Mesenchymal stem cell (in vitro differentiated cells and primary cell): ENCODE results near the gene SUSD2.
A peak's percentile ranks its signal among the peaks of the same experiment; 100 is the strongest.

ENCODE experiments used
- DNase-seq: peaks from one replicate; pipeline ENCODE4 v3.0.0-alpha.2; 2013
- H2AFZ ChIP-seq: one replicate; pipeline ENCODE4 v1.6.1; 2013; ENCODE audit warnings: low read depth, mild to moderate bottlenecking, control low read depth, inconsistent platforms, low read length, moderate library complexity
- H2AK5ac ChIP-seq: 2 replicates; pipeline ENCODE4 v1.6.1; 2013; ENCODE audit warnings: low read length, moderate library complexity, mild to moderate bottlenecking, inconsistent platforms; ENCODE audit not compliant: severe bottlenecking
- H2BK120ac ChIP-seq: one replicate; pipeline ENCODE4 v1.6.1; 2013; ENCODE audit warnings: low read depth, mild to moderate bottlenecking, inconsistent platforms, low read length, moderate library complexity
- H2BK12ac ChIP-seq, 2 experiments: one replicate each; pipeline ENCODE4 v1.6.1; 2013; ENCODE audit warnings: inconsistent platforms in 2 of 2, low read length in 2 of 2, mild to moderate bottlenecking in 2 of 2, moderate library complexity in 2 of 2, control low read depth in 1 of 2
- H2BK15ac ChIP-seq: one replicate; pipeline ENCODE4 v1.6.1; 2013; ENCODE audit warnings: mild to moderate bottlenecking, low read depth, inconsistent platforms; ENCODE audit not compliant: poor library complexity, severe bottlenecking
- H2BK5ac ChIP-seq: 2 replicates; pipeline ENCODE4 v1.6.1; 2013; ENCODE audit warnings: low read depth, mild to moderate bottlenecking, low read length, control low read depth, inconsistent platforms; ENCODE audit not compliant: poor library complexity, severe bottlenecking
- H3K14ac ChIP-seq, 2 experiments: one replicate each; pipeline ENCODE4 v1.6.1; 2013; ENCODE audit warnings: inconsistent platforms in 2 of 2, low read length in 2 of 2, control low read depth in 1 of 2, mild to moderate bottlenecking in 1 of 2, moderate library complexity in 1 of 2
- H3K18ac ChIP-seq, 2 experiments: one replicate each; pipeline ENCODE4 v1.6.1; 2013; ENCODE audit warnings: inconsistent platforms in 2 of 2, low read length in 2 of 2, control low read depth in 1 of 2, low read depth in 1 of 2, mild to moderate bottlenecking in 1 of 2
- H3K23ac ChIP-seq, 2 experiments: one replicate each; pipeline ENCODE4 v1.6.1; 2013; ENCODE audit warnings: inconsistent platforms in 2 of 2, low read length in 2 of 2, mild to moderate bottlenecking in 2 of 2, moderate library complexity in 2 of 2, control low read depth in 1 of 2
- H3K27ac ChIP-seq: 2 replicates; pipeline ENCODE4 v1.5.1; 2013; ENCODE audit warnings: mild to moderate bottlenecking, moderate library complexity, low read length, control low read depth, inconsistent platforms; ENCODE audit not compliant: poor library complexity, severe bottlenecking
- H3K27me3 ChIP-seq, 2 experiments: 2 replicates each; pipeline versions ENCODE4 v1.6.1 to v1.7.0; 2013; ENCODE audit warnings: low read length in 2 of 2, mild to moderate bottlenecking in 2 of 2, moderate library complexity in 2 of 2, control low read depth in 1 of 2, inconsistent platforms in 1 of 2; ENCODE audit not compliant: control insufficient read depth in 1 of 2, insufficient read depth in 1 of 2
- H3K36me3 ChIP-seq, 2 experiments: 2 replicates each; pipeline versions ENCODE4 v1.6.1 to v1.7.0; 2013; ENCODE audit warnings: low read length in 2 of 2, control low read depth in 1 of 2, inconsistent platforms in 1 of 2, low read depth in 1 of 2, mild to moderate bottlenecking in 1 of 2; ENCODE audit not compliant: insufficient read depth in 2 of 2, control insufficient read depth in 1 of 2
- H3K4ac ChIP-seq, 2 experiments: one replicate each; pipeline ENCODE4 v1.6.1; 2013; ENCODE audit warnings: inconsistent platforms in 2 of 2, low read length in 2 of 2, mild to moderate bottlenecking in 2 of 2, moderate library complexity in 2 of 2, control low read depth in 1 of 2, low read depth in 1 of 2
- H3K4me1 ChIP-seq: 2 replicates; pipeline ENCODE4 v1.6.1; 2013; ENCODE audit warnings: low read depth, low read length, control low read depth; ENCODE audit not compliant: control insufficient read depth, insufficient read depth
- H3K4me2 ChIP-seq: 2 replicates; pipeline ENCODE4 v1.6.1; 2013; ENCODE audit warnings: low read length, mild to moderate bottlenecking, inconsistent platforms; ENCODE audit not compliant: poor library complexity, severe bottlenecking
- H3K4me3 ChIP-seq, 2 experiments: 2 replicates each; pipeline versions ENCODE4 v1.5.1 to v1.7.0; 2013; ENCODE audit warnings: low read length in 2 of 2, mild to moderate bottlenecking in 2 of 2, control low read depth in 1 of 2, low read depth in 1 of 2; ENCODE audit not compliant: insufficient read depth in 1 of 2
- H3K79me1 ChIP-seq: replicated peaks from 2 replicates; pipeline ENCODE4 v1.6.1; 2013; ENCODE audit warnings: mild to moderate bottlenecking, control low read depth, low read length, inconsistent platforms; ENCODE audit not compliant: poor library complexity, severe bottlenecking
- H3K9ac ChIP-seq: 2 replicates; pipeline ENCODE4 v1.7.0; 2013; ENCODE audit warnings: mild to moderate bottlenecking, low read length, moderate library complexity
- H3K9me3 ChIP-seq: 2 replicates; pipeline ENCODE4 v1.7.0; 2013; ENCODE audit warnings: mild to moderate bottlenecking, low read length; ENCODE audit not compliant: control insufficient read depth
- H4K8ac ChIP-seq: one replicate; pipeline ENCODE4 v1.6.1; 2013; ENCODE audit warnings: inconsistent platforms, mild to moderate bottlenecking, low read length, moderate library complexity
- H4K91ac ChIP-seq: one replicate; pipeline ENCODE4 v1.6.1; 2013; ENCODE audit warnings: mild to moderate bottlenecking, low read length, inconsistent platforms
- WGBS: methylation state at CpG from one replicate; pipeline ENCODE4 v1.1.7; 2013; ENCODE audit warnings: mixed read lengths; 5-methylcytosine and 5-hydroxymethylcytosine counted together

Gene SUSD2

DNA sequence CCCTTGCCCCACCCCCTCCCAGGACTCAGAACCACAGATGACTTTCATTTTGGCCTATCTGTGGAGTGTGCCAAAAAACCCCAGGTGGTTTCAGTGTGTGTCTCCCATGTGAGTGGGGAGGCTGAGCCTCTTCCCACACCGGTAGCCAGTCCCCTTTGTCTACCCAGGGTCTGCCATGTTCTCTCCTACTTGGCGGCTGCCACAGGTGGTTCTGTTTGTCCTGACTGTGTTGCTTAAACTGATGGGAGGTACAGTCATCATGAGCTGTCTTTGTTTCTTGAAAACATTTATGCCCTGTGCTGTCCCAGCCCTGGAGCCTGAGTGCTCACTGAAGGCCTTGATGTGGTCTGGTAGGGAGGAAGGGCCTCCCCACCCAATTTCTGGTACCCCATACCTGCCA, 39.7 kb upstream of the SUSD2 start:
- no peak overlapping the region for H4K91ac ChIP-seq
- peaks cover 23% of the 10 kb centered on the region for H3K4me1 ChIP-seq
- no peak overlapping the region for H2BK120ac ChIP-seq
- no peaks in the 10 kb centered on the region for H3K9me3 ChIP-seq
- no peaks in the 10 kb centered on the region for H3K27me3 ChIP-seq
- H3K4me2 ChIP-seq: no peak overlapping the region
- no peak overlapping the region for H3K14ac ChIP-seq
- H2AFZ ChIP-seq: no peak overlapping the region
- H2BK5ac ChIP-seq: no peak overlapping the region
- no peak overlapping the region for H3K9ac ChIP-seq
- H3K79me1 ChIP-seq: peaks cover 31% of the 10 kb centered on the region
- no peak overlapping the region for H3K27ac ChIP-seq
- H2AK5ac ChIP-seq: no peak overlapping the region
- H3K23ac ChIP-seq: no peak overlapping the region
- H4K8ac ChIP-seq: no peak overlapping the region
- peak overlapping the region; percentile 26 for H2BK15ac ChIP-seq
- peak overlapping the region; percentile 11 to 31 for H3K4ac ChIP-seq
- no peak overlapping the region for H2BK12ac ChIP-seq
- WGBS: 79% methylated on average over 2 of the region's 2 CpGs
- peak; percentile 43 for DNase-seq
- H3K18ac ChIP-seq: no peak overlapping the region
- H3K4me3 ChIP-seq: no peak overlapping the region
- H3K36me3 ChIP-seq: peaks cover 20 to 41% of the 10 kb centered on the region in 2 experiments

- Histone ChIP-seq H3K23ac (no peak overlapping the region), H2AK5ac (no peak overlapping the region), H3K9me3 (no peaks in the 10 kb centered on the region), H3K36me3 (peaks cover 20 to 40% of the 10 kb centered on the region in 2 experiments), H3K18ac (peak overlapping the region; percentile 33 to 74), H3K4ac (peak overlapping the region; percentile 11 to 74), H2BK12ac (peak overlapping the region; percentile 11 to 57), H2BK15ac (peak overlapping the region; percentile 36), H2BK5ac (no peak overlapping the region), H3K79me1 (peaks cover 31% of the 10 kb centered on the region), H3K4me2 (no peak overlapping the region), H3K27me3 (no peaks in the 10 kb centered on the region), H3K14ac (peak overlapping the region in 1 of 2 experiments; percentile 26), H2AFZ (no peak overlapping the region), H2BK120ac (no peak overlapping the region), H4K8ac (no peak overlapping the region), H3K4me3 (no peak overlapping the region), H3K27ac (no peak overlapping the region), H3K9ac (no peak overlapping the region), H3K4me1 (peaks cover 26% of the 10 kb centered on the region), H4K91ac (peak overlapping the region; percentile 48)
- DNase-seq: no peak
- 87% methylated on average over 2 of the region's 2 CpGs for WGBS
Observed at GRCh38 chr22:24142241-24142640, 39.0 kb upstream of the SUSD2 start.

GRCh38 chr22:24142831-24143230, 38.5 kb upstream of the SUSD2 start:
- 97% methylated on average over 3 of the region's 3 CpGs for WGBS
- Histone ChIP-seq H3K4me1 (peaks cover 30% of the 10 kb centered on the region), H2BK12ac (peak overlapping the region; percentile 51 to 83), H2BK5ac (no peak overlapping the region), H3K9ac (no peak overlapping the region), H3K27me3 (no peaks in the 10 kb centered on the region), H2BK120ac (no peak overlapping the region), H4K8ac (peak overlapping the region; percentile 5), H3K14ac (peak overlapping the region in 1 of 2 experiments; percentile 26), H2AFZ (no peak overlapping the region), H2AK5ac (no peak overlapping the region), H3K79me1 (peaks cover 31% of the 10 kb centered on the region), H3K4ac (no peak overlapping the region), H3K4me3 (no peak overlapping the region), H2BK15ac (peak overlapping the region; percentile 6), H3K4me2 (no peak overlapping the region), H4K91ac (peak overlapping the region; percentile 48), H3K18ac (peak overlapping the region; percentile 16 to 74), H3K23ac (no peak overlapping the region), H3K9me3 (no peaks in the 10 kb centered on the region), H3K27ac (no peak overlapping the region), H3K36me3 (peaks cover 20 to 37% of the 10 kb centered on the region in 2 experiments)
- no peak for DNase-seq

DNA sequence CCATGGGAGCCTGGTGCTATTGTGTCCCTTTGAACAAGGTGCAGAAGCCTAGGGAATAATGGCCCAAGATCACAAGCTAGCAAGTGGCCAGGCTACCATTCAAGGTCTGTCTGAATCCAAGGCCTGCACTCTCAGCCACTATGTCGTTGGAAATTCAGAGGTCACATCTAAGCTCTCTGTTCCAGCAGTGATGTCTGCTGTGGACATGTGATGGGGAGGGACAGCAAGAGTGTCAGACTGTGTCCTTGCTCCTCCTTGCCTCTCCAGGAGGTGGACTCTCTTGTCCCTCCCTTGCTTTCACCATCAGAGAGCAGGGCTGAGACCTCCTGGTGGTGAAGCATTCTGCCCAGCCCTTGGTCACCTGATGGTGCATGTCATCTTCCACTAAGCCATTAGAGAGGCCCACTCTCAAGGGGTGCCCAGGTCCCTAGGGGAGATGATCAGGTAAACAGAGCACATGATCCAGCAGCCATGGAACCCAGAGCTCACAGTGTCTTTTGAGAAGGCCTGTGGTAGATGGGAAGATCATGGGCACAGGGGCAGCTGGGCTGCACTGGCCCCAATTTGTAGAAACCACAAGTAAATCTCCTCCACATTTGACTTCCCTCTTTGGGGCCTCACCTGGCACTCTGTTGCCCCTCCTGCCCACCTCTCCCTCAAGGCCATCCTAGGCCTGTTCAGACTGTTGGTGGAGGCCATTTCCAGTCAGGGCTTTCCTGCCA, 37.1 kb upstream of the SUSD2 start:
- Histone ChIP-seq H2BK15ac (peak overlapping the region; percentile 71), H2BK120ac (peak overlapping the region; percentile 44), H3K9me3 (no peaks in the 10 kb centered on the region), H3K36me3 (peaks cover 9 to 38% of the 10 kb centered on the region in 2 experiments), H3K14ac (peak overlapping the region in 1 of 2 experiments; percentile 72), H3K27ac (no peak overlapping the region), H3K4me3 (no peak overlapping the region), H3K4me2 (no peak overlapping the region), H2AFZ (no peak overlapping the region), H3K9ac (no peak overlapping the region), H2AK5ac (no peak overlapping the region), H3K79me1 (peaks cover 35% of the 10 kb centered on the region), H3K4ac (peak overlapping the region; percentile 20 to 69), H3K18ac (peak overlapping the region; percentile 81 to 93), H4K8ac (peak overlapping the region; percentile 52), H4K91ac (peak overlapping the region; percentile 67), H3K23ac (no peak overlapping the region), H2BK5ac (no peak overlapping the region), H3K4me1 (peaks cover 31% of the 10 kb centered on the region), H2BK12ac (peak overlapping the region; percentile 83 to 94), H3K27me3 (no peaks in the 10 kb centered on the region)
- no peak for DNase-seq
- 86% methylated on average over 1 of the region's 1 CpG for WGBS
